ENCODE data around the gene PRR19. TPM values are rescaled to one million over a fixed set of nuclear protein-coding genes. Genes with fewer than 3 reads are reported as not detected.

The PRR19 gene
- total RNA-seq, 1 donor from 2014 or later, result 1.3 TPM

DNA sequence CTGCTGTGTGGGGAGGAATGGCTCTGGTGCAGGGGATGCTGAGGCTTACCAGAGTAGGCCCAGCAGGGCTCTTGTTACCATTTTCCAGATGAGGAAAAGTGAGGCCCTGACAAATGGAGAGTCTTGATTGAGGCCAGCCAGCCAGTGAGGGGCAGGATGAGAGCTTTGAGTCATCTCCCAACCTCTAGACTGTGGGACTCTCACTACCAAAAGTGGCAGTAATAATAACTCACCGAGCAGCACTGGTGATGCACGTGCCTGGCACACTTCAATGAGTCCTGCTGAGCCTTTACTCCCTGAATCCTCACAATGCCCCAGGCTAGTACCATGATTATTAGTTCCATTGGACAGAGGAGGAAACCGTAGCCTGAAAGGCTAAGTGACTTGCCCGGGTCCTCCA is 25.1 kb upstream of the PRR19 start:
- peak overlapping the region; percentile 19 for H3K9ac ChIP-seq (ENCODE audit: low read length)
- H3K27ac ChIP-seq (ENCODE audit: low read depth, low read length), result no peak overlapping the region
- Mint-ChIP-seq H3K27me3 (ENCODE audit: low read depth, unreplicated experiment) (no peaks in the 10 kb centered on the region), H3K4me3 (ENCODE audit: unreplicated experiment) (no peak overlapping the region), H3K9me3 (ENCODE audit: unreplicated experiment) (no peaks in the 10 kb centered on the region), H3K4me1 (ENCODE audit: low read depth, unreplicated experiment) (peaks cover 39% of the 10 kb centered on the region), H3K27ac (ENCODE audit: unreplicated experiment) (peak overlapping the region; percentile 88), H3K36me3 (ENCODE audit: low read depth, unreplicated experiment) (peaks cover 13% of the 10 kb centered on the region)
- no peak for TF ChIP-seq EZH2 (IDR thresholded peaks at IDR 0.05; ENCODE audit: insufficient read depth, low read length)
- TF ChIP-seq, protein P1, sequence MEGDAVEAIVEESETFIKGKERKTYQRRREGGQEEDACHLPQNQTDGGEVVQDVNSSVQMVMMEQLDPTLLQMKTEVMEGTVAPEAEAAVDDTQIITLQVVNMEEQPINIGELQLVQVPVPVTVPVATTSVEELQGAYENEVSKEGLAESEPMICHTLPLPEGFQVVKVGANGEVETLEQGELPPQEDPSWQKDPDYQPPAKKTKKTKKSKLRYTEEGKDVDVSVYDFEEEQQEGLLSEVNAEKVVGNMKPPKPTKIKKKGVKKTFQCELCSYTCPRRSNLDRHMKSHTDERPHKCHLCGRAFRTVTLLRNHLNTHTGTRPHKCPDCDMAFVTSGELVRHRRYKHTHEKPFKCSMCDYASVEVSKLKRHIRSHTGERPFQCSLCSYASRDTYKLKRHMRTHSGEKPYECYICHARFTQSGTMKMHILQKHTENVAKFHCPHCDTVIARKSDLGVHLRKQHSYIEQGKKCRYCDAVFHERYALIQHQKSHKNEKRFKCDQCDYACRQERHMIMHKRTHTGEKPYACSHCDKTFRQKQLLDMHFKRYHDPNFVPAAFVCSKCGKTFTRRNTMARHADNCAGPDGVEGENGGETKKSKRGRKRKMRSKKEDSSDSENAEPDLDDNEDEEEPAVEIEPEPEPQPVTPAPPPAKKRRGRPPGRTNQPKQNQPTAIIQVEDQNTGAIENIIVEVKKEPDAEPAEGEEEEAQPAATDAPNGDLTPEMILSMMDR (IDR thresholded peaks at IDR 0.05; ENCODE audit: insufficient read depth, low read depth, low read length), result no peak
- peaks cover 56% of the 10 kb centered on the region for H4K20me1 ChIP-seq (ENCODE audit: insufficient read depth, low read length)
- no peak overlapping the region for H3K4me2 ChIP-seq (ENCODE audit: low read length)
- DNase-seq (ENCODE audit: low read depth) (no peak), FAIRE-seq (no peak)
- H3K79me2 ChIP-seq (ENCODE audit: insufficient read depth, low read length), result peaks cover 86% of the 10 kb centered on the region
- H3K36me3 ChIP-seq (ENCODE audit: insufficient read depth, low read length), result peaks cover 6% of the 10 kb centered on the region
- no peaks in the 10 kb centered on the region for H3K27me3 ChIP-seq (ENCODE audit: insufficient read depth, low read length)
- no peak overlapping the region for H2AFZ ChIP-seq (ENCODE audit: low read depth, low read length)
- no peaks in the 10 kb centered on the region for H3K9me3 ChIP-seq (ENCODE audit: insufficient read depth, low read depth, low read length)
- H3K4me3 ChIP-seq (ENCODE audit: insufficient read depth, low read depth, low read length), result no peak overlapping the region
- H3K4me1 ChIP-seq (ENCODE audit: insufficient read depth, low read length), result peaks cover 45% of the 10 kb centered on the region

DNA sequence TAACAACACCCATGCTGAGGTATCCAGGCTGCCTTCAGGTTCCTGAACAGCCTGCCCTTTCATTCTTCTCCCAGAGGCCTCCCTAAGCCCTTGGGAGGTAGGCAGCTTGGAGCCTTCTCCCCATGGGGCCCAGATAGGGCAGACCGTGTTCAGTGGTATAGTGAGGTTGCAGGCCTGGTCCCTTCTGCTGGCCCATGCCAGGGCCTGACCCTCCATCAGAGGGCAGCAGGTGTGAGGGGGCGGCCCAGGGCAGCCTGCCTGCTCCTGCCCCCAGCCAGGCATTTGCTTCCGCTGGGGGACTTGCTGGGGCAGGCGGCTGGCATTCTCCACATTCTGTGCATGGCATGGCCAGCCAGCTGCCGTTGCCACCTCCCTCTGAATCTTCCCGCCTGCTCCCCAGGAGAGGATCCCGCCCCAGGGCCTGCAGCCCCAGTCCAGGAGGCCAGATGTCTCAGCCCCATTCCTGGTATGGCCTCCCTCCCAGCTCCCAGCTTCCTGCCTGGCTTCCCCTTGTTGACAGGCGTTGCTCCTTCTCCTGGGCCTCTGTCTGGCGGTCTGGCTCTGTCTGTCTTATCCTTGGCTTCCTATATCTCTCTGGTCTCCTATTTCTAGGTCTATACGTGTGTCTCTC is 24.0 kb upstream of the PRR19 start:
- H3K27ac ChIP-seq (ENCODE audit: low read depth, low read length), result no peak overlapping the region
- H3K4me2 ChIP-seq (ENCODE audit: low read length), result peak overlapping the region; percentile 94
- Mint-ChIP-seq H3K4me3 (ENCODE audit: unreplicated experiment) (peak overlapping the region; percentile 77), H3K36me3 (ENCODE audit: low read depth, unreplicated experiment) (peaks cover 13% of the 10 kb centered on the region), H3K9me3 (ENCODE audit: unreplicated experiment) (no peaks in the 10 kb centered on the region), H3K27ac (ENCODE audit: unreplicated experiment) (peak overlapping the region; percentile 75), H3K4me1 (ENCODE audit: low read depth, unreplicated experiment) (peaks cover 46% of the 10 kb centered on the region), H3K27me3 (ENCODE audit: low read depth, unreplicated experiment) (no peaks in the 10 kb centered on the region)
- no peak for FAIRE-seq
- no peaks in the 10 kb centered on the region for H3K27me3 ChIP-seq (ENCODE audit: insufficient read depth, low read length)
- H3K9ac ChIP-seq (ENCODE audit: low read length), result peak overlapping the region; percentile 82
- H3K79me2 ChIP-seq (ENCODE audit: insufficient read depth, low read length), result peaks cover 77% of the 10 kb centered on the region
- no peaks in the 10 kb centered on the region for H3K9me3 ChIP-seq (ENCODE audit: insufficient read depth, low read depth, low read length)
- no peak overlapping the region for H2AFZ ChIP-seq (ENCODE audit: low read depth, low read length)
- no peak for TF ChIP-seq EZH2 (IDR thresholded peaks at IDR 0.05; ENCODE audit: insufficient read depth, low read length)
- TF ChIP-seq, protein P1 (IDR thresholded peaks at IDR 0.05; ENCODE audit: insufficient read depth, low read depth, low read length), result no peak
- H3K4me1 ChIP-seq (ENCODE audit: insufficient read depth, low read length), result peaks cover 56% of the 10 kb centered on the region
- no peak for DNase-seq (ENCODE audit: low read depth)
- peaks cover 58% of the 10 kb centered on the region for H4K20me1 ChIP-seq (ENCODE audit: insufficient read depth, low read length)
- no peak overlapping the region for H3K4me3 ChIP-seq (ENCODE audit: insufficient read depth, low read depth, low read length)
- H3K36me3 ChIP-seq (ENCODE audit: insufficient read depth, low read length), result peaks cover 6% of the 10 kb centered on the region

DNA sequence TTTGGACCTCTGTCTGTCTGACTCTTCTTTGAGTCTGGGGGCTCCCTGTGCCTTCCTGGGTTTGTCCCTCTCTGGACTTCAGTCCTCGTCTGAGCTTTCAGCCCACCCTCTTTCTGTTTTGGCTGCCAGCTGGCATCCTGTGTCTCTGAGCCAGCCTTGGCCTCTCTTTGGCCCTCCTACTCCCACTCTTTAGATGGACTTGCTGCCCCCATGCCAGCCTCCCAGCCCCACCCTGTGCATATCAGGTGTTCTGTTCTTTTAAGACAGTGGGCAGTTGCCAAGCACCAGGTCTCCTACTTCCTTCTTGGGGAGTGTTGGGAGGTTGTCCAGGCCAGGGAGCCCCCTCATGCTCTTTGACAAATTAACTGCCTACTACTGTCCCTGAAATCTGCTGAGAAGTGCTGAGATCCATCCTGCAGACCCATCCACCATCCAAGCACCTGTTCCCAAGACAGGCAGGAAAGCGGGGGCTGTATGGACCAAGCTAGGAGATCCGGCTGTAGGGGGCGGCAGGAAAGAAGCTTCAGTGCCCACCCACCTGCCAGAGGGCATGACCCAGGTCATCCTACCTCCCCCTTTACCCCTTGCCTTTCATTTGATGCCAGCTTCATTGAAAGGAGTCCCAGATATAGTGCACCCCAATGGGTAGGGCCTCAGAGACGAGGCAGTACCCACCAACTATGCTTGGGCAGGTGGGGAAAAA is 23.3 kb upstream of the PRR19 start:
- H3K27me3 ChIP-seq (ENCODE audit: insufficient read depth, low read length), result no peaks in the 10 kb centered on the region
- Mint-ChIP-seq H3K4me3 (ENCODE audit: unreplicated experiment) (peak overlapping the region; percentile 88), H3K9me3 (ENCODE audit: unreplicated experiment) (no peaks in the 10 kb centered on the region), H3K27ac (ENCODE audit: unreplicated experiment) (peak overlapping the region; percentile 83), H3K4me1 (ENCODE audit: low read depth, unreplicated experiment) (peaks cover 46% of the 10 kb centered on the region), H3K36me3 (ENCODE audit: low read depth, unreplicated experiment) (peaks cover 13% of the 10 kb centered on the region), H3K27me3 (ENCODE audit: low read depth, unreplicated experiment) (no peaks in the 10 kb centered on the region)
- no peak overlapping the region for H3K4me3 ChIP-seq (ENCODE audit: insufficient read depth, low read depth, low read length)
- TF ChIP-seq, protein P1 (IDR thresholded peaks at IDR 0.05; ENCODE audit: insufficient read depth, low read depth, low read length), result no peak
- TF ChIP-seq EZH2 (IDR thresholded peaks at IDR 0.05; ENCODE audit: insufficient read depth, low read length), result no peak
- peaks cover 76% of the 10 kb centered on the region for H3K79me2 ChIP-seq (ENCODE audit: insufficient read depth, low read length)
- peak overlapping the region; percentile 82 for H3K9ac ChIP-seq (ENCODE audit: low read length)
- H3K27ac ChIP-seq (ENCODE audit: low read depth, low read length), result no peak overlapping the region
- H3K36me3 ChIP-seq (ENCODE audit: insufficient read depth, low read length), result peaks cover 6% of the 10 kb centered on the region
- no peaks in the 10 kb centered on the region for H3K9me3 ChIP-seq (ENCODE audit: insufficient read depth, low read depth, low read length)
- H3K4me1 ChIP-seq (ENCODE audit: insufficient read depth, low read length), result peaks cover 62% of the 10 kb centered on the region
- peaks cover 63% of the 10 kb centered on the region for H4K20me1 ChIP-seq (ENCODE audit: insufficient read depth, low read length)
- DNase-seq (ENCODE audit: low read depth) (no peak), FAIRE-seq (no peak)
- H3K4me2 ChIP-seq (ENCODE audit: low read length), result peak overlapping the region; percentile 94
- H2AFZ ChIP-seq (ENCODE audit: low read depth, low read length), result no peak overlapping the region
